Activated naive CD8-positive, alpha-beta T cell (primary cell): ENCODE measurements around the gene LAMC1.

ENCODE experiments used
- H3K27ac Mint-ChIP-seq: one replicate; pipeline ENCODE4 v1.8.0; 2021; ENCODE audit warnings: mixed read lengths
- H3K27me3 Mint-ChIP-seq: one replicate; pipeline ENCODE4 v1.8.0; 2021; ENCODE audit warnings: mixed read lengths
- H3K36me3 Mint-ChIP-seq: one replicate; pipeline ENCODE4 v1.8.0; 2021; ENCODE audit warnings: mixed read lengths
- H3K4me1 Mint-ChIP-seq: one replicate; pipeline ENCODE4 v1.8.0; 2021; ENCODE audit warnings: low read depth, mixed read lengths
- H3K4me3 Mint-ChIP-seq: one replicate; pipeline ENCODE4 v1.8.0; 2021; ENCODE audit warnings: mild to moderate bottlenecking, mixed read lengths
- H3K9me3 Mint-ChIP-seq: one replicate; pipeline ENCODE4 v1.8.0; 2021; ENCODE audit warnings: low read depth, mixed read lengths

The LAMC1 gene

DNA sequence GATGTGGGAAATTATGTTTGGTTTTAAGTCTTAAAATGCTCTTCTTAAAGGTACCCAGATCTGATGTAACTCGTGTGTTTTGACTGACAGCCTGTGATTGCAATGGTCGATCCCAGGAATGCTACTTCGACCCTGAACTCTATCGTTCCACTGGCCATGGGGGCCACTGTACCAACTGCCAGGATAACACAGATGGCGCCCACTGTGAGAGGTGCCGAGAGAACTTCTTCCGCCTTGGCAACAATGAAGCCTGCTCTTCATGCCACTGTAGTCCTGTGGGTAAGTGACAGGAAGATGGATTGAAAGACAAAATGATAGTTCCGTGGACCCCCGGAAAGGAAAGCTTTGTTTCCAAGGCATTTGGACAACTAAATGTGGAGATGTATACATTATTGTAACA lies 91.2 kb downstream of the LAMC1 start:
- no peaks in the 10 kb centered on the region for H3K9me3 Mint-ChIP-seq
- no peaks in the 10 kb centered on the region for H3K36me3 Mint-ChIP-seq
- H3K27me3 Mint-ChIP-seq = no peaks in the 10 kb centered on the region
- no peaks in the 10 kb centered on the region for H3K4me1 Mint-ChIP-seq
- no peak overlapping the region for H3K4me3 Mint-ChIP-seq
- H3K27ac Mint-ChIP-seq = no peak overlapping the region

DNA sequence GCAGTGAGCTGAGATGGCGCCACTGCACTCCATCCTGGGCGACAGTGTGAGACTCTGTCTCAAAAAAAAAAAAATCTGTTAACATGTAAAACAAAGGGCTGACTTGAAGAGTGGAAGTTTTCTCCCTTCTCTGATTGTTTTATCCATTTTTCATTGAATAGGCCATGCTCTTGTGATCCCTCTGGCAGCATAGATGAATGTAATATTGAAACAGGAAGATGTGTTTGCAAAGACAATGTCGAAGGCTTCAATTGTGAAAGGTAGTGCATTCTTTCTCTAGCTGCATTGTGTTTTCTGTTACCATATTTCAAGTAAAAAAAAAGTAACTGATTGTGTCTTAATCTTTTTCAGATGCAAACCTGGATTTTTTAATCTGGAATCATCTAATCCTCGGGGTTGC lies 93.2 kb downstream of the LAMC1 start:
- Mint-ChIP-seq H3K4me1 (no peaks in the 10 kb centered on the region), H3K27me3 (no peaks in the 10 kb centered on the region), H3K4me3 (no peak overlapping the region), H3K27ac (no peak overlapping the region), H3K36me3 (no peaks in the 10 kb centered on the region), H3K9me3 (no peaks in the 10 kb centered on the region)

DNA sequence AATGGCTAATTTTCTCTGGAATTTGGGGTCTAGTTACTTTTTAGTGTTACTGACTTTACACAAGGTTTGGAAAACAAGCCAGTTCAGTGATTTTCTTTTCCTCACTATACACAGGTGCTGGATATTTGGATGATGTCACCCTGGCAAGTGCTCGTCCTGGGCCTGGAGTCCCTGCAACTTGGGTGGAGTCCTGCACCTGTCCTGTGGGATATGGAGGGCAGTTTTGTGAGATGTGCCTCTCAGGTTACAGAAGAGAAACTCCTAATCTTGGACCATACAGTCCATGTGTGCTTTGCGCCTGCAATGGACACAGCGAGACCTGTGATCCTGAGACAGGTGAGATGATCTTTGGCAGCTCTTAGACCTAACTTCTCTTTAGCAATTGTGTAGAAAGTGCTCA lies 98.4 kb downstream of the LAMC1 start:
- Mint-ChIP-seq H3K4me3 (no peak overlapping the region), H3K27me3 (no peaks in the 10 kb centered on the region), H3K27ac (no peak overlapping the region), H3K9me3 (no peaks in the 10 kb centered on the region), H3K36me3 (no peaks in the 10 kb centered on the region), H3K4me1 (no peaks in the 10 kb centered on the region)

DNA sequence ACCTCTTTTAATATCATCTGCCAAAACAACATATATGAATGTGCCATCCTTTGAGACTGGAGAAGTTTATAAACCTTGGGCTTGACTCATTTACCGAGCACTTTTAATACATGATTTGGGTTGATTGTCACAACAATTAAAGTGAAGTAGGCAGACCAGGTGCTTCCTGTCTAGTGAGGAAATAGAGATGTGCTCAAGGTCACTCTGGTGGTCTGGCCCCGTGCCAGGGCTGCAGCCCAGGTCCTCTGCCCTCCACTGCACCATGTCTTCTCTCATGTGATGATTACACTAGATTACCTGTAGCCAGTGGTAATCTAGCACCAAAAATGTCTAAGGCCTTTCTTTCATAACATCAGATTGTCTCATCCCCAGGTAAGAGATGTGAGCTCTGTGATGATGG lies 101.0 kb downstream of the LAMC1 start:
- H3K4me3 Mint-ChIP-seq = no peak overlapping the region
- no peaks in the 10 kb centered on the region for H3K27me3 Mint-ChIP-seq
- H3K9me3 Mint-ChIP-seq = no peaks in the 10 kb centered on the region
- no peaks in the 10 kb centered on the region for H3K36me3 Mint-ChIP-seq
- no peak overlapping the region for H3K27ac Mint-ChIP-seq
- no peaks in the 10 kb centered on the region for H3K4me1 Mint-ChIP-seq

DNA sequence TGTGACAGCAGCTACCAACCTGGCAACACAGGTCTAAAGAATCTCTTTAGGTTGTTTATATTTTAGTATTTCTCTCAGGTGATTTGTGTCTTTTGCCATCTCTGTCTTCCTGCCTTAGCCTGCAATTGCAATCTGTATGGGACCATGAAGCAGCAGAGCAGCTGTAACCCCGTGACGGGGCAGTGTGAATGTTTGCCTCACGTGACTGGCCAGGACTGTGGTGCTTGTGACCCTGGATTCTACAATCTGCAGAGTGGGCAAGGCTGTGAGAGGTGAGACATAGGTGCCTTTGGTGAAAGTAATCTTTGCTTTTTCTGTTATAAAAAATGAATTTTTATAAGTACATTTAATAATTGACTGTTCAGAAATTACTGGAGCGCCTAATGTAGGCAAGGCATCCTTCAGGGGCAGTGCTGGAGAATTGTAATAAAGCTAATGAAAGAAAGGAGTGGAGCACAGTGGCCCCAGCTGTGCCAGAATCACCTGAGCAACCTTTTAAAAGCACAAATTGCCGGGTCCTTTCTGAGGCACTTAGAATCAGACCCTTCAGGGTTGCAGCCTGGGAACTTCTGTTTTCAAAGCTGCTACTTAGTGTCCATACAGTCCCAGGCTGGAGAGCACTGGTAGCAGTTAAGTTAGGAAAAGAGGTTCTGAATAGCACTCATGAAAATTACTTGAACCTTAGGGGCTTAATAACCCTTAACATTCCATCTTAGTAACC lies 102.2 kb downstream of the LAMC1 start:
- no peaks in the 10 kb centered on the region for H3K9me3 Mint-ChIP-seq
- H3K36me3 Mint-ChIP-seq = no peaks in the 10 kb centered on the region
- H3K27me3 Mint-ChIP-seq = no peaks in the 10 kb centered on the region
- H3K27ac Mint-ChIP-seq = no peak overlapping the region
- H3K4me1 Mint-ChIP-seq = no peaks in the 10 kb centered on the region
- no peak overlapping the region for H3K4me3 Mint-ChIP-seq

DNA sequence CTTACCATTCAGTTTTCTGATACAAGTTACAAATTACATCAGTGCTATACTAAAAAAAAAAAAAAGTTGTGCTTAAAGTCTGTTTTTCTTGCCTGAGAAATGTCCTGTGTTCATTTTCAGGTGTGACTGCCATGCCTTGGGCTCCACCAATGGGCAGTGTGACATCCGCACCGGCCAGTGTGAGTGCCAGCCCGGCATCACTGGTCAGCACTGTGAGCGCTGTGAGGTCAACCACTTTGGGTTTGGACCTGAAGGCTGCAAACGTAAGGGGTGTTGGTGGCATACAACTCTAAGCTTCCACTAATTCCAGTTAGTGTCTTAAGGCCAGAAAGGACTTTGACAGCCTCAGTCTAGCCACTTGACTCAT lies 102.8 kb downstream of the LAMC1 start:
- Mint-ChIP-seq H3K36me3 (no peaks in the 10 kb centered on the region), H3K4me1 (no peaks in the 10 kb centered on the region), H3K4me3 (no peak overlapping the region), H3K27me3 (no peaks in the 10 kb centered on the region), H3K9me3 (no peaks in the 10 kb centered on the region), H3K27ac (no peak overlapping the region)

DNA sequence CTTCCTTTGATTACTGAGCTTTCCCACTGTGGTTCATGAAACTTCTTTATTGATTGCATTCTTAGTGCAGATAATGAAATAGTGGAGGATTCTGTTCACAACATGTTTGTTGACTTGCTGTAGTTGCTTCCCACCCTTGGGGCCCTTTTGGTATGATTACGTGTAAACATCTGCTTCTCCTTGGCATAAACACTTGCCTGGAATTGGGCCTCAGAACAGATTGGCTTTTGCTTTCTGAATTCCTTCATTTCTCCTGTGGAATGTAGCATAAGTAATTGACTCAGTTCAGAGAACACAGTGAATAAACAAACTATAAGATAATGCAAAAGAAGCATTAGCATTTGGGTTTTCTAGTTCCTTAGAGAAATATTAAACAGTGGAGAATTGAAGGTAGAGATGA lies 103.3 kb downstream of the LAMC1 start:
- no peak overlapping the region for H3K27ac Mint-ChIP-seq
- H3K4me3 Mint-ChIP-seq = no peak overlapping the region
- no peaks in the 10 kb centered on the region for H3K36me3 Mint-ChIP-seq
- no peaks in the 10 kb centered on the region for H3K4me1 Mint-ChIP-seq
- no peaks in the 10 kb centered on the region for H3K9me3 Mint-ChIP-seq
- H3K27me3 Mint-ChIP-seq = no peaks in the 10 kb centered on the region

DNA sequence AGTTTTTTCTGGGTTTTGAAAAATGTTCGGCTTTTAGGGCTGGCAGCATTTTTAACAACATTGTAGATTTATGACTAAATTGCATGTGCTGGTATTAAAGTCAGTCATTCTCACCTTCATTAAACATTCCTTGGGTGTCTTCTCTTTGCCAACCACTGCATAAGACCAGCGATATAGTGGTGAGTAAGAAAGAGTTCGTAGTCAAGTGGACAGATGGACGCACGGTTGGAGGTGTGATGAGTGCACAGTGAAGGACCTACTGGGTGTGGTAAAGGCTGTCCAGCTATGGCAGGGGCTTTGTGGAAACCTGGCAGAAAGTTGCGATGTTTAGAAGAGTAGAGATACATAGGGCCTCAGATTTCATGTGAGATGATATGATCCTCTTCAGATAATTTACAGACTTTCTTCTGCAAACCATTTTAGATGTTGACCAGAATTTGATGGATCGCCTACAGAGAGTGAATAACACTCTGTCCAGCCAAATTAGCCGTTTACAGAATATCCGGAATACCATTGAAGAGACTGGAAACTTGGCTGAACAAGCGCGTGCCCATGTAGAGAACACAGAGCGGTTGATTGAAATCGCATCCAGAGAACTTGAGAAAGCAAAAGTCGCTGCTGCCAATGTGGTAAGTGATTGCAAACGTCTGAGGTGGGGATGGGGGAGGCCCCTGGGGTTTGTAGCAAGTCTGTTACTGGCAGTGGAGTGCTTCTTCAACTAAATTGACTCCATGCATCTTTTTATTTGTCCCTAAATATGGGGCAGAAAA lies 106.9 kb downstream of the LAMC1 start:
- H3K4me3 Mint-ChIP-seq = no peak overlapping the region
- no peaks in the 10 kb centered on the region for H3K36me3 Mint-ChIP-seq
- no peak overlapping the region for H3K27ac Mint-ChIP-seq
- H3K4me1 Mint-ChIP-seq = no peaks in the 10 kb centered on the region
- H3K27me3 Mint-ChIP-seq = peaks cover 1% of the 10 kb centered on the region
- H3K9me3 Mint-ChIP-seq = no peaks in the 10 kb centered on the region

DNA sequence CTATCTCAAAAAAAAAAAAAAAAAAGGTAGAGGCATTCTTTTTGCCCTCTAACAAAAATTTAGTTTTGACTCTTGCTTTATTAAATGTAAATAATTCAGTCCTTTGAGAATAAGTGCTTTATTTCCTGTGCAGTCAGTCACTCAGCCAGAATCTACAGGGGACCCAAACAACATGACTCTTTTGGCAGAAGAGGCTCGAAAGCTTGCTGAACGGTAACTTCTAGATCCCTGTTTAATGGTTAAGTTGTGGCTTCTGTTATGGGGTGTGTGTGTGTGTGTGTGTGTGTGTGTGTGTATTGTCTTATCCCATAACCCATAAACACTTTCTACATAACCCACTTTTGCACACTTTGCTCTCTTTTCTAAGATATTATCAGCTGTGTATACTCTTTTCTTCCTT lies 107.9 kb downstream of the LAMC1 start:
- Mint-ChIP-seq H3K4me3 (no peak overlapping the region), H3K27me3 (peaks cover 3% of the 10 kb centered on the region), H3K36me3 (no peaks in the 10 kb centered on the region), H3K9me3 (no peaks in the 10 kb centered on the region), H3K27ac (no peak overlapping the region), H3K4me1 (no peaks in the 10 kb centered on the region)

DNA sequence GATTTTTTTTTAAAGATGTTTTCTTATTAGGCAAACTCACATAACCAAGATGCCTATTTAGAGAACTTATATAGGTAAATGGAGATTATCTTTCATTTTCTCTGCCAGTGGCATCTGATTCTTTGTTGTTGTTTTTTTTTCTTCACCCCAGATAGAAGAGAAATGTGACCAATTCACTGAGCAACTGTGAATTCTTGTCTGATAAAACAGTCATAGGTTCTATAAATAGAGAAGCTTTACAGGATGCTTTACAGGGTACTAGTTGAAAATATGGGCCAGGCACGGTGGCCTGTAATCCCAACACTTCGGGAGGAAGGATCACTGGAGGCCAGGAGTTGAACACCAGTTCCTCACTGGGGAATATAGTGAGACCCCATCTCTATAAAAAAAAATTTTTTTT lies 112.1 kb downstream of the LAMC1 start:
- H3K4me1 Mint-ChIP-seq = no peaks in the 10 kb centered on the region
- peaks cover 3% of the 10 kb centered on the region for H3K27me3 Mint-ChIP-seq
- no peak overlapping the region for H3K4me3 Mint-ChIP-seq
- no peaks in the 10 kb centered on the region for H3K36me3 Mint-ChIP-seq
- H3K9me3 Mint-ChIP-seq = no peaks in the 10 kb centered on the region
- no peak overlapping the region for H3K27ac Mint-ChIP-seq

DNA sequence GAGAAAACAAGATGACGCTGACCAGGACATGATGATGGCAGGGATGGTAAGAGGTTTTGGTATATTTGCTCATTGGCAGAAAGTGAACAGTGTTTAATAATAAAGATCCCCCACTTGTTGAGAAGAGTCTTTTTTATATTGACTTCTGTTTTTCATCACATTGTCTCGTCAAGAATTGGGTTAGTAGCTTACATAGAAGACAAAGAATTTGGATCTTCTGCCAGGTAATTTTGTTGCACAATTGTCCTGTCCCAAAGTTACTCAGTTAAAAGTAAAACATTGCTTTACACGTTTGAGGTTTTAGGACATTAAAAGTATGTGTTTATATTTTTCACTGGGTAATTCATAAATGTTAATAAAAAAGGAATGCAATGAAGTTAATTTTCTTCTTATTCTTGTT lies 114.6 kb downstream of the LAMC1 start:
- no peak overlapping the region for H3K4me3 Mint-ChIP-seq
- H3K27ac Mint-ChIP-seq = no peak overlapping the region
- no peaks in the 10 kb centered on the region for H3K36me3 Mint-ChIP-seq
- peaks cover 4% of the 10 kb centered on the region for H3K27me3 Mint-ChIP-seq
- no peaks in the 10 kb centered on the region for H3K9me3 Mint-ChIP-seq
- H3K4me1 Mint-ChIP-seq = no peaks in the 10 kb centered on the region

DNA sequence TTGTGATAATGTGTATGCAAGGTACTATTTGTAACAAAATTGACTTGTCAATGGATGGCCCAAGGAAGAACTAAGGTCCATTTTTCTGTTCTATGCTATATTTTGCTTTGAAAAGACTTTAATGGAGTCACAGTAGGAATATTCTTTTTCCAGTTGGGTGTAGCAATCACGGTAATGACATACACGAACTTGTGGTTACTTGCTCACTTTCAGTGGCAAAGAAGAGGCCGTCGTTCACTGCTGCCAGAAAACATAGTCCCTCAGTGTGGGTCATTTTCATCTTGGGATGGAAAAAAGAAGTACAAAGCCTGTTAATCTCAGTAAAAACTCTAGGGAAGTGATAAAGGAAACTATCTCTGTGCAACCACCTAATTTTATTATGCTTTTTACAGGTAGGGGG lies 115.1 kb downstream of the LAMC1 start:
- Mint-ChIP-seq H3K27ac (no peak overlapping the region), H3K36me3 (no peaks in the 10 kb centered on the region), H3K4me3 (no peak overlapping the region), H3K27me3 (peaks cover 4% of the 10 kb centered on the region), H3K4me1 (no peaks in the 10 kb centered on the region), H3K9me3 (no peaks in the 10 kb centered on the region)

DNA sequence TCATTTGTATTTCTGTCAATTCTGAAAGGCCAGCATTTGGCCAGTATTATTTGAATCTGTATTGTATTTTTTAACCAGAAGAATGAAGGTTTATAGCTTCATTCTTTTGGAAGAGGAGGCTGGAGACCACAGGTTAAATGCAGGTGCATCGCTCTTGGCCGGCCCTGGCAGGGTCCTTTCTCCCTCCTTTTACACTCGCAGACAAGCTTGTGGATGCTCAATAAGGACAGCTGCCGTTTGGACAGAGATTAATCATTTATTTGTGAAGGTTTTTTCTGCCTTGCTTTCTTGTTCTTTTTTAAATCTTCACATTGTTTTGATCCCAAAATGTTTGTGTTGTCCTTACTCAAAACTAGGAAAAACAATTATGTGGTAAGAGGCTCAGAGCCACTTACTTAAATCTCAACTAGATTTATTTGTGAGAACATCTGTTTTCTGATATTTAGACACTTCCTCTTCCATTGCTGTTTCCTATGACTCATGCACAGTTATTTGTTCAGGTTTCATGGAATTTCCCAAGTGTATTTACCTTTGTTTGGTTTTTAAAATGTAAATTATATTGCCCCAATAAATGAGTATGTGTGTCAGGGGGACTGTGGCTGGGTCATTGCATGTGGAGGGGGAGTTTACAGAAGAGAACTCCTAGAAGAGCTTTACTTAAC lies 116.2 kb downstream of the LAMC1 start:
- Mint-ChIP-seq H3K4me1 (no peaks in the 10 kb centered on the region), H3K4me3 (no peak overlapping the region), H3K27me3 (peaks cover 4% of the 10 kb centered on the region), H3K36me3 (no peaks in the 10 kb centered on the region), H3K27ac (no peak overlapping the region), H3K9me3 (no peaks in the 10 kb centered on the region)

DNA sequence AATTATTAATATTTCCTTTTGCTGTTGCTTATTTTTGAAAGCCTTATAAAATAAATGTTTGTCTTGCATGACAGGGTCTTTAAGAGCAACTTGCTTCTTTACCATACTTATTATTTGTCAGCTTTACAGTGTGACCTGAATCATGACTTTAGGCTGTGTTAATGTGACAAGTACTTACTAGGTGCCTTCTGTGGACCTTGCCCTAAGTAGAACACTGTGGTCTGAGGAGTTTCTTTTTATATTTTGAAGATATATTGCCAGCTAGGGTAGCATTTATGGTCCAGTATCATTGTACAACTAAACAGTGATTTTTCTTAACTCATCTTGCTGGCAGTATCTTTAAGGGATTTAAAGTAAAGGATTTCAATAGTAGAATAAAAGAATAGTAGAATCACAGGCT lies 117.4 kb downstream of the LAMC1 start:
- Mint-ChIP-seq H3K36me3 (no peaks in the 10 kb centered on the region), H3K27me3 (peaks cover 3% of the 10 kb centered on the region)

DNA sequence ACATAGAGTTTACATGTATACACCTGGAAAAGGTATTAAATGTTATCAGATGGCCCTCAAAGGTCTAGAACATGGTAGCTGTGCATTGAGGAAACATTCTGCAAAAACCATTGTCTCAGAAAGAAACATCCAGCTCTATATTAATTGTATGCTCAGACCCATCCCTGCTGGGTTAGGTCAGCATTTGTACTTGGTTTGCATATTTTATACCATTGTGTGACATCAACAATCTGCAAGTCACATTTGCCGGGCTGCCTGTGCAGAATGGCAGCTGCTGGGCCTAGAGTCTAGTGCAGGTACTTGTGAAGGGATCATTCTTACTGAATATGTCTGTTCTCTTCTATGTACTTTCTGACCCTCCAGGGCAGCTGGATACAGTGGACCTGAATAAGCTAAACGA lies 119.0 kb downstream of the LAMC1 start:
- Mint-ChIP-seq H3K9me3 (no peaks in the 10 kb centered on the region), H3K4me3 (no peak overlapping the region), H3K36me3 (no peaks in the 10 kb centered on the region)

More for the DNA sequence above, 117.4 kb downstream of the LAMC1 start:
- Mint-ChIP-seq H3K9me3 (no peaks in the 10 kb centered on the region), H3K27ac (no peak overlapping the region), H3K4me3 (no peak overlapping the region), H3K4me1 (no peaks in the 10 kb centered on the region)

More for the DNA sequence above, 119.0 kb downstream of the LAMC1 start:
- no peak overlapping the region for H3K27ac Mint-ChIP-seq
- no peaks in the 10 kb centered on the region for H3K4me1 Mint-ChIP-seq
- peaks cover 2% of the 10 kb centered on the region for H3K27me3 Mint-ChIP-seq
